Measurements from ENCODE around the gene LGR4. TPM values are rescaled to one million over a fixed set of nuclear protein-coding genes. Genes with fewer than 3 reads are reported as not detected.
"Not testable (repeated sequence)": the region's sequence is repeated elsewhere in the genome, so short reads cannot be mapped to it uniquely, and the experiment has no call there.

The LGR4 gene
- total RNA-seq, 1 donor from 2014 or later, result 69.4 TPM

- DNase-seq, result peak; percentile 71
These were observed 124.2 kb downstream of the LGR4 start for GRCh38 chr11:27348340-27348873.

- no peak for DNase-seq
These were observed 124.9 kb downstream of the LGR4 start for GRCh38 chr11:27347359-27348339.

- peak; percentile 54 for DNase-seq
These were observed 132.6 kb downstream of the LGR4 start for GRCh38 chr11:27339941-27340340.

- DNase-seq, result not testable (repeated sequence)
These were observed 137.8 kb downstream of the LGR4 start for GRCh38 chr11:27334764-27335163.

GRCh38 chr11:27331981-27332380 lies 140.6 kb downstream of the LGR4 start:
- DNase-seq, result no peak

GRCh38 chr11:27330633-27331270 lies 141.8 kb downstream of the LGR4 start:
- no peak for DNase-seq

- no peak for DNase-seq
These were observed 142.5 kb downstream of the LGR4 start for GRCh38 chr11:27329867-27330632.

GRCh38 chr11:27328614-27329013 lies 144.0 kb downstream of the LGR4 start:
- DNase-seq, result no peak

GRCh38 chr11:27327064-27327463 lies 145.5 kb downstream of the LGR4 start:
- not testable (repeated sequence) for DNase-seq

- DNase-seq, result not testable (repeated sequence)
These were observed 150.4 kb downstream of the LGR4 start for GRCh38 chr11:27322196-27322595.

GRCh38 chr11:27321340-27321739 lies 151.2 kb downstream of the LGR4 start:
- DNase-seq, result not testable (repeated sequence)

- no peak for DNase-seq
These were observed 153.5 kb downstream of the LGR4 start for GRCh38 chr11:27319072-27319471.

GRCh38 chr11:27317751-27318150 lies 154.8 kb downstream of the LGR4 start:
- no peak for DNase-seq

Small RNA genes lying within 50 kb of the gene (small RNA-seq; reads per million reads assigned to genes)
- not detected for gene AC100771.1 (ENCODE audit: low replicate concordance)
- not detected for gene MIR8087 (ENCODE audit: low replicate concordance)
- gene RNA5SP339 (ENCODE audit: low replicate concordance), result not detected

Other genes starting within 250 kb of the LGR4 start
- 16.5 TPM for gene CCDC34, start 109.6 kb downstream of the LGR4 start, total RNA-seq
- 57.3 TPM for gene LIN7C, start 34.0 kb upstream of the LGR4 start, total RNA-seq
- 1.5 TPM for gene BDNF, start 227.7 kb upstream of the LGR4 start, total RNA-seq